Sigmoid colon (tissue), 4 donors: ENCODE measurements around the gene TSEN15.
"Not testable (repeated sequence)": the region's sequence is repeated elsewhere in the genome, so short reads cannot be mapped to it uniquely, and the experiment has no call there.

Experiments used
- CTCF ChIP-seq, 4 experiments: fragments of 450-650 bp in 3 of 4; fragments of 200-600 bp in 1 of 4; IDR thresholded peaks; one replicate each; pipeline ENCODE4 v1.5.1; 2016 to 2019; ENCODE audit warnings: antibody characterized with exemption in 4 of 4, mild to moderate bottlenecking in 3 of 4, moderate library complexity in 2 of 4
- EP300 ChIP-seq, 4 donors: sonication (generic); formaldehyde crosslinking; IDR thresholded peaks; one replicate each; pipeline ENCODE4 v1.6.1; 2017; ENCODE audit warnings: antibody characterized with exemption in 4 of 4
- POLR2A ChIP-seq, 2 donors: fragments of 450-650 bp; IDR thresholded peaks; one replicate each; pipeline ENCODE4 v1.6.1; 2016; ENCODE audit warnings: antibody characterized with exemption in 2 of 2, mild to moderate bottlenecking in 2 of 2, moderate library complexity in 2 of 2
- POLR2AphosphoS5 ChIP-seq, 4 donors: sonication (generic); formaldehyde crosslinking; IDR thresholded peaks; one replicate each; pipeline ENCODE4 v1.6.1; 2017; ENCODE audit warnings: antibody characterized with exemption in 4 of 4

- TF ChIP-seq CTCF, POLR2A, EP300, POLR2AphosphoS5 (IDR thresholded peaks at IDR 0.05): not testable (repeated sequence)
Measured at GRCh38 chr1:184096580-184096979, 45.0 kb downstream of the TSEN15 start.
